HCT116 (cell line): ENCODE data around the gene CDK14.

ENCODE experiments used
- CTCF ChIP-seq, 3 experiments: fragments of 200-600 bp in 1 of 3; sonication (generic) in 1 of 3; IDR thresholded peaks in 2 of 3; conservative IDR thresholded peaks in 1 of 3; 2 replicates each; pipeline ENCODE4 v1.5.1; 2012 to 2017; ENCODE audit warnings: low read depth in 2 of 3, low read length in 2 of 3, antibody characterized with exemption in 1 of 3, borderline replicate concordance in 1 of 3, control low read depth in 1 of 3, mild to moderate bottlenecking in 1 of 3, mixed read lengths in 1 of 3, mixed run types in 1 of 3, moderate library complexity in 1 of 3; ENCODE audit not compliant: insufficient read depth in 1 of 3
- ELF1 ChIP-seq: IDR thresholded peaks from 2 replicates; pipeline ENCODE4 v1.6.1; 2012; ENCODE audit warnings: low read depth, borderline replicate concordance
- EZH2 ChIP-seq: fragments of 200-600 bp; sonication (generic); IDR thresholded peaks from 2 replicates; pipeline ENCODE4 v1.6.1; 2017; ENCODE audit warnings: antibody characterized with exemption, mixed run types
- POLR2A ChIP-seq: IDR thresholded peaks from 2 replicates; pipeline ENCODE4 v1.7.0; 2011; ENCODE audit warnings: borderline replicate concordance; ENCODE audit not compliant: insufficient read depth, insufficient read length; ENCODE audit errors: extremely low read depth
- RAD21 ChIP-seq: IDR thresholded peaks from 2 replicates; pipeline ENCODE4 v1.6.1; 2012; ENCODE audit warnings: low read depth, mild to moderate bottlenecking
- SIN3A ChIP-seq: IDR thresholded peaks from 2 replicates; pipeline ENCODE4 v1.6.1; 2012; ENCODE audit warnings: low read depth
- SRF ChIP-seq: IDR thresholded peaks from 2 replicates; pipeline ENCODE4 v1.6.1; 2012; ENCODE audit warnings: low read depth
- TCF7L2 ChIP-seq: IDR thresholded peaks from 2 replicates; pipeline ENCODE4 v1.7.0; 2011; ENCODE audit warnings: borderline replicate concordance, inconsistent platforms; ENCODE audit not compliant: insufficient read depth, insufficient read length; ENCODE audit errors: extremely low read depth
- ZFX ChIP-seq: fragments of 450-650 bp; IDR thresholded peaks from 2 replicates; pipeline ENCODE4 v1.6.1; 2017

- TF ChIP-seq EZH2 (no peak), CTCF (IDR thresholded peaks at IDR 0.05 in 2 of 3, conservative IDR thresholded peaks at IDR 0.05 in 1 of 3; ENCODE audit: borderline replicate concordance in 1 of 3, insufficient read depth in 1 of 3, low read depth in 2 of 3, low read length in 2 of 3) (no peak), POLR2A (no peak), ZFX (no peak), SIN3A (no peak), SRF (no peak), TCF7L2 (no peak), RAD21 (no peak), ELF1 (no peak)
These were observed 222.2 kb downstream of the CDK14 start for GRCh38 chr7:90818341-90818740.
